Activated CD8-positive, alpha-beta T cell treated with anti-CD3 and anti-CD28 coated beads, Interleukin-2, amount 10 ng/mL, durations not matched to agents 7 days and 5 days (primary cell): Measurements from ENCODE around the gene DUSP6. TPM values are rescaled to one million over a fixed set of nuclear protein-coding genes. Genes with fewer than 3 reads are reported as not detected.

Source experiments
- ATAC-seq: fragments of 150-1000 bp; cut with Tn5 transposase; one replicate; pipeline ENCODE4 v1.10.0; 2021; ENCODE audit warnings: moderate library complexity
- CTCF ChIA-PET: fragments of 350-600 bp; sonication (Branson Sonifier 250); formaldehyde crosslinking; loops from one replicate; lab custom pipeline; 2021; ENCODE audit warnings: antibody characterized with exemption; lab: Charles Lee
- POLR2A ChIA-PET: fragments of 350-600 bp; sonication (Branson Sonifier 250); formaldehyde crosslinking; loops from one replicate; lab custom pipeline; 2021; ENCODE audit warnings: antibody characterized with exemption; lab: Charles Lee
- DNase-seq: peaks from one replicate; pipeline ENCODE4 v3.0.0-alpha.2; 2020
- H3K27ac Mint-ChIP-seq: one replicate; pipeline ENCODE4 v1.8.0; 2021; ENCODE audit warnings: mild to moderate bottlenecking, mixed read lengths
- H3K27me3 Mint-ChIP-seq: one replicate; pipeline ENCODE4 v1.8.0; 2021; ENCODE audit warnings: low read depth, mixed read lengths
- H3K36me3 Mint-ChIP-seq: one replicate; pipeline ENCODE4 v1.8.0; 2021; ENCODE audit warnings: low read depth, mixed read lengths
- H3K4me1 Mint-ChIP-seq: one replicate; pipeline ENCODE4 v1.8.0; 2021; ENCODE audit warnings: low read depth, mixed read lengths
- H3K4me3 Mint-ChIP-seq: one replicate; pipeline ENCODE4 v1.8.0; 2021; ENCODE audit warnings: mild to moderate bottlenecking, mixed read lengths
- H3K9me3 Mint-ChIP-seq: one replicate; pipeline ENCODE4 v1.8.0; 2022; ENCODE audit warnings: mixed read lengths; ENCODE audit not compliant: insufficient read depth
- total RNA-seq, 2 experiments: library from RNA; stranded (reverse); gene quantifications; one replicate each; pipeline ENCODE4 v1.2.3, GENCODE V29; 2021

The DUSP6 gene
- total RNA-seq, 2 experiments from 2014 or later, result 116 to 119 TPM

DNA sequence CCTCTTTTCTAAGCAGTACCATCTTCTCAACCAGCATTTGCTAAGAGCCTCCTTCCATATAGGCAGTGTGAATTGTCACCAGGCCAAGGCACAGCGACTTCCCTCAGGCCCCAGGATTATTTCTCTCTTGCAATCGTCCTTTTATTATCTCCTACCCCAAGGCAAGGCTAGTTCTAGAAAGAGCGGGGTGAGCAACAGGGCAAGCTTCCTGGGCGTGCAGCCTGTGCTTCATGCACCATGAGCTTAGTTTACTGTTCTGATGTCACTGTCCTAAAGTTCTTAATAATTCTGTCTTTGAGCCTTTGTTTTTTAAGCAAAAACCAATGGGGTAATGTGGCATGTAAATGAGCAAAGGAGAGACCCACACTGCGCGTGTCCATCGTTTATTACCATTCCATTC, 27.9 kb downstream of the DUSP6 start:
- POLR2A ChIA-PET, result no interaction called here
- Mint-ChIP-seq H3K27ac (no peak overlapping the region), H3K36me3 (no peaks in the 10 kb centered on the region), H3K4me3 (no peak overlapping the region), H3K4me1 (peaks cover 4% of the 10 kb centered on the region), H3K27me3 (no peaks in the 10 kb centered on the region), H3K9me3 (no peaks in the 10 kb centered on the region)
- ATAC-seq (no peak), DNase-seq (no peak)
- CTCF ChIA-PET, result interaction anchor here (1.1 kb wide), 1 partner anchor 10 kb away, joined by 3 read pairs; no protein-coding TSS in a partner anchor

DNA sequence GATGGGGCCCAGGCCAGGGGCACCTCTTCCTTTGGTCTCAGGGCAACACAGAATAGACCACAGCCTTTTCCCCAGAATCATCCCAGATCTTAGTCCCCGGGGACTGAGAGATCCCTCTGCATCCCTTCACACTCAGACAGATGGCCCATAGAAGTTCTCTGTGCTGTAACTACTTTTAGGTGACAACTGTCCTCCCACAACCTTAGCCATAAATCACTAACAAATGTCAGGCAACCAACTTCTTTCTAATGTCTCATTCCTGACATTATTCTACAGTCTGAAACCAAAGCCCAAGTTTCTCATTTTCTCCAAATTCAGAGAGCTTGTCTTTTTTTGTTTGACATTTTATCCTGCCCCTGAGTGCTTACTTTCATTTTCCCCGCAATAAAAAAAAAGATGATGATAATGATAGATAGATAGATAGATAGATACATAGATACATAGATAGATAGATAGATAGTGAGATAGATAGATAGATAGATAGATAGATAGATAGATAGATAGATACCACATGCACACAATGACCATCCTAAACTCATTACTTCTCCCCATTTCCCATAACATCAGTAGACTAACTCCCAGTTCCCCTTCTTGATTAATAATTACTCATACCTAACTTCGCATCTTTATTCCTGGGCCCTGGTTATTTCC, 28.6 kb downstream of the DUSP6 start:
- no peaks in the 10 kb centered on the region for H3K9me3 Mint-ChIP-seq
- H3K4me3 Mint-ChIP-seq, result no peak overlapping the region
- no peaks in the 10 kb centered on the region for H3K36me3 Mint-ChIP-seq
- ATAC-seq (no peak), DNase-seq (no peak)
- H3K27ac Mint-ChIP-seq, result no peak overlapping the region
- CTCF ChIA-PET, result interaction anchor here (1.1 kb wide), 1 partner anchor 10 kb away, joined by 3 read pairs; no protein-coding TSS in a partner anchor
- peaks cover 4% of the 10 kb centered on the region for H3K4me1 Mint-ChIP-seq
- no peaks in the 10 kb centered on the region for H3K27me3 Mint-ChIP-seq
- POLR2A ChIA-PET, result no interaction called here

DNA sequence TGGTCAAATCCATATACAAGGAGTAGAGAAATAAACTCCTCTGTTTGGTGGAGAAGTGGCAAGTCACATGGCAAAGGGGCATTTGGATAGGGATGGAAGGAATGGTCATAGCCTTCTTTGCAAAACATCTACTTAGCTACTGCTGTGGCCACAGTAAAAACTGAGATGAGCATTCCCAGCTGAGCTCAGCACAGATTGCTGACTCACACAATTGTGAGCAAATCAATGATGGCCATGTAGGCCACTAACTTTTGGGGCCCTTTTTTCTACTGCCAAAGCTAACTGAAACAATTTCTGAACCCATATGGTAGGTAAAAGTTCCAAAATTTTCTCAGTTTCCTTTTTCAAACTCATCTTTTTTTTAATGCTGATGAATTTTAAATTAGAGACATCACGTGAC, 31.6 kb downstream of the DUSP6 start:
- Mint-ChIP-seq H3K4me3 (no peak overlapping the region), H3K27me3 (no peaks in the 10 kb centered on the region), H3K27ac (no peak overlapping the region), H3K4me1 (no peaks in the 10 kb centered on the region), H3K9me3 (no peaks in the 10 kb centered on the region), H3K36me3 (no peaks in the 10 kb centered on the region)
- DNase-seq, result no peak
- ChIA-PET CTCF (no interaction called here), POLR2A (no interaction called here)
- ATAC-seq, result no peak

DNA sequence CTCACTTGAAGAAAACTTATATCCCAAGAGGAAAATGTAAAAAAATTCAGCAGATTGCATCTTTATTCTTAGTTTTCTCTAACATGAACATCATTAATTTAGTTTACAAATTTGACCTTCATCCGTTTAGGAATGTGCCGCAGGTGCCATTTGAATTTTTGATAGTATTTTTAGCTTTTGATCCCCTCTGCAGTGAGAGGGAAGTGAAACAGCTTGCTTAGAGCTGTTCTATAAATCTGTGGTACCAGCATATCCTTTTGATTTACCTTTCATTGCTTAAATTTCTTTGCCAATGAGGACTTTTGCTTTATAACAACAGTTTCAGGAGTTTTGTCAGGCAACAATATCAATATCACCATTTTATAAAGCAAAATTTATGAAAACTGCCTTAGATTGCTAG, 32.7 kb downstream of the DUSP6 start:
- H3K36me3 Mint-ChIP-seq, result no peaks in the 10 kb centered on the region
- H3K9me3 Mint-ChIP-seq, result no peaks in the 10 kb centered on the region
- CTCF ChIA-PET, result interaction anchor here (1.8 kb wide), 1 partner anchor 300 kb away, joined by 4 read pairs; no protein-coding TSS in a partner anchor
- POLR2A ChIA-PET, result no interaction called here
- H3K27ac Mint-ChIP-seq, result no peak overlapping the region
- DNase-seq (no peak), ATAC-seq (no peak)
- no peak overlapping the region for H3K4me3 Mint-ChIP-seq
- no peaks in the 10 kb centered on the region for H3K27me3 Mint-ChIP-seq
- H3K4me1 Mint-ChIP-seq, result no peaks in the 10 kb centered on the region

DNA sequence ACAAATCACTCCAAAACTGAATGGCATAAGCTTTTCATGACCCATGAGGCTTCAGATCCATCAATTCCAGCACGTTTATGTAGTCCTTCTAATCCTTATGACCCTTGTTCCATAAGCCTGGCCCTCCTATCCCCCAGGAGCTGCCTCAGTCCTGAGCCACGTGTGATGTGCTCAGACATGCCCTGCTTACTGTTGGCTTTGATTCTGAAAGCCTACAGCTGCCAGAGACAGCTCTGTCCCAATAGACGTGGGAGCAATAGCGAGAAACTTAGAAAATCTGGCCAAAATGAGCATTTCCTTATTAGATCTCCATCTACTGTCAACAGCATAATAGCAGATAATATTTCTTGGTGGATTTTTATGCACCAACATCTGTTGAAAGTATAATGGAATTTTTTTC, 33.2 kb downstream of the DUSP6 start:
- ChIA-PET POLR2A (no interaction called here), CTCF (interaction anchor here (1.8 kb wide), 1 partner anchor 299 kb away, joined by 4 read pairs; no protein-coding TSS in a partner anchor)
- Mint-ChIP-seq H3K4me3 (no peak overlapping the region), H3K27ac (no peak overlapping the region), H3K9me3 (no peaks in the 10 kb centered on the region), H3K4me1 (peaks cover 2% of the 10 kb centered on the region), H3K27me3 (no peaks in the 10 kb centered on the region), H3K36me3 (no peaks in the 10 kb centered on the region)
- DNase-seq, result no peak
- no peak for ATAC-seq

DNA sequence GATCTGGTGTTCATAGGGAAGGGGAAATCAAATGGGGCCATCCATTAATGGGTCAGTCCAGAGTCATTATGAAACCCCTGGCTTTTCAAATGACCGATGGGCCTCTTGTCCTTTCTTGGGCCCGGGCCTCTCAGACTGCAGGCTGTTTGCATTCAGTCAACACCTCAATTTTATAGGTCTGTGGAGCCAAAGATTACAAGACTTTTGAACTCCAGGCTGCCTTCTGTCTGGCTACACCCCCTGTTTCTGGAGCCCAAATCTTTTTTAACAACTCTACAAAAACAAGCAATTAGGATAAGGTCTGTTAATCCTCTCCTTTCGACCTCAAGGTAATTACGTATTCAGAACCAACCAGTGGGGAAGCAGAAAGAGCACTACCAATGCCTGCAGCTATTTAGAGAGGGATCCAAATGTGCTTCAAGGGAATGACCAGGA, 35.6 kb downstream of the DUSP6 start:
- ChIA-PET CTCF (no interaction called here), POLR2A (no interaction called here)
- DNase-seq, result no peak
- Mint-ChIP-seq H3K27me3 (no peaks in the 10 kb centered on the region), H3K9me3 (no peaks in the 10 kb centered on the region), H3K4me3 (no peak overlapping the region), H3K36me3 (no peaks in the 10 kb centered on the region), H3K27ac (no peak overlapping the region), H3K4me1 (peaks cover 5% of the 10 kb centered on the region)
- ATAC-seq, result no peak

DNA sequence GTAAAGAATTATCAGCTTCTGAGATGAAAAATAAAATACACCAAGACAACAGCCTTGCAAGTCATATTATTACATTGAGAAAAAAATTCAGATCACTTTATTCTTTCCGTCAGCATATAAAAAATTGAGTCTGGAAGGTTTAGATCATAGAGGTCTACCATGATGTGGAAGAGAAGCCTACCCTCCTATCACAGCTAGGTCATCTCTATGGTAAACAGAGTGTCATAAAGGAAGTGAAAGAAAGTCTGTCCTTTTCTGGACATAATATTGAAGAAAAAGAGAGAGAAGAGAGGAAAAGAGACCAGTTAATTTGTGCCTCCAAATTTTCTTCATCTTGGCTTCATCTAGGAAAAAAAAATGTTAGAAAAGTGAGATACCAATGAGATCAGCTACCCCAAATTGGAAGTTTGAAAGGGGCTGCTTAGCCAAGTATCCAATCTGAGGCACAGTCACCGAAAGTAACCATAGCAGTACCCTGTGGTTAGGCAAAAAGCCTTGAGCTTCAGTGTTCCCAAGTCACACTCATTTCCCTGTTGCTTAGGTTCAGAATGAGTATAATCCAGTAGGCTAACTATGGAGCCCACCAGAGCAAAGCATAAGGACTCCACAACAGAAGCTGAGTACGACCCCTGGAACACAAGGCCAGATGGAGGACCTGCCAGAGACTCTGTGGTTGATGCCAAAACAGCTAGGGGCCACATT, 38.1 kb downstream of the DUSP6 start:
- ChIA-PET POLR2A (no interaction called here), CTCF (interaction anchor here (1.0 to 1.1 kb wide), 2 partner anchors 148 to 295 kb away, joined by 3 to 4 read pairs; no protein-coding TSS in a partner anchor)
- peaks cover 15% of the 10 kb centered on the region for H3K4me1 Mint-ChIP-seq
- H3K27me3 Mint-ChIP-seq, result no peaks in the 10 kb centered on the region
- no peaks in the 10 kb centered on the region for H3K9me3 Mint-ChIP-seq
- H3K4me3 Mint-ChIP-seq, result no peak overlapping the region
- H3K36me3 Mint-ChIP-seq, result no peaks in the 10 kb centered on the region
- no peak for DNase-seq
- ATAC-seq, result no peak
- H3K27ac Mint-ChIP-seq, result no peak overlapping the region

DNA sequence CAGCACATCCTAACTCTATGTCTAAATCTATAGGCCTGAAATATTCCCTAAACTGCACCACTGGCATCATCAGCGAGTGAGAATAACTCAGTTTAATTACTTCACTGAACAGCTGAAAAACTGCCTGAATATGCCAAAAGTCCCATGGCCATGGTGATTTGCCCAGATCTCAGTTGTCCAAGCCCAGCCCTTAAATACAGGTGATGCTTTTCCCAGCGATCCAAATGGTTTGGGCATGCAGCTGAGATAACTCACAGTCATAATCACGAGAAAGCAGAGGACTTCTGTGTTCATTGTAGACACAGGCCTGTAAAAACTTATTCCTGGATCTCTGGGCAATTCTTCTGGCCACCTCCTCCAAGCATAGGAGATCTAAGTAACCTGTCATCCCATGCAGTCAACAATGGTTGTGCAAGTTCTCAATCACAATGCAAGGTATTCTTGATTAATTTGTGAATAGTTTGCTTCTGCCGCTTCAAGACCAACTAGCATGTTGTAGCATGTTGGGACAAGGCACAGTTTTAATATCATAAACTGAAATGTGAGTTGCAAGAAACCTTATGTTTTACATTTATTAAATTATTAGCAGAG, 40.5 kb downstream of the DUSP6 start:
- ChIA-PET POLR2A (no interaction called here), CTCF (no interaction called here)
- H3K4me1 Mint-ChIP-seq, result peaks cover 36% of the 10 kb centered on the region
- DNase-seq (no peak), ATAC-seq (no peak)
- no peaks in the 10 kb centered on the region for H3K27me3 Mint-ChIP-seq
- H3K9me3 Mint-ChIP-seq, result no peaks in the 10 kb centered on the region
- no peak overlapping the region for H3K4me3 Mint-ChIP-seq
- no peaks in the 10 kb centered on the region for H3K36me3 Mint-ChIP-seq
- H3K27ac Mint-ChIP-seq, result no peak overlapping the region

GRCh38 chr12:89309815-89310214, 42.5 kb downstream of the DUSP6 start:
- ChIA-PET CTCF (no interaction called here), POLR2A (interaction anchor here (0.7 kb wide), 1 partner anchor 41 kb away, joined by 3 read pairs; no protein-coding TSS in a partner anchor)
- H3K27ac Mint-ChIP-seq, result no peak overlapping the region
- DNase-seq, result no peak
- no peak overlapping the region for H3K4me3 Mint-ChIP-seq
- no peaks in the 10 kb centered on the region for H3K36me3 Mint-ChIP-seq
- no peak for ATAC-seq
- no peaks in the 10 kb centered on the region for H3K9me3 Mint-ChIP-seq
- no peaks in the 10 kb centered on the region for H3K27me3 Mint-ChIP-seq
- peaks cover 40% of the 10 kb centered on the region for H3K4me1 Mint-ChIP-seq

DNA sequence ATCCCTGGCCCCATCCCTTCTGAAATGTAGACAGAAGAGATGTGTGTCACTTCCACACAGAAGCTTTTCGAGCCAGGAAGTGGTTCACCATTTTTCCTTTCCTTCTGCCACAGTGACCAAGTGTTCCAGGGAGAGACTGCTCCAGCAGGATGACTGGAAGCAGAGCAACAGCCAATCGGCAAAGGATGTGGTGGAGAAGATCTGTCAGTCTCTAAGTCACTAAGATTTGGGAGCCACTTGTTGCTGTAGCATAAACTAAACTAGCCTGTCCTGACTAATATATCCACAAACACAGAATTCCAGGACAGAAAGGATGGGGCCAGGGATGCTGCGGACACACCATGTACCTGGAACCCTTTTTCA, 42.9 kb downstream of the DUSP6 start:
- ChIA-PET CTCF (no interaction called here), POLR2A (no interaction called here)
- Mint-ChIP-seq H3K36me3 (no peaks in the 10 kb centered on the region), H3K4me3 (no peak overlapping the region), H3K9me3 (no peaks in the 10 kb centered on the region), H3K27ac (no peak overlapping the region), H3K27me3 (no peaks in the 10 kb centered on the region), H3K4me1 (peaks cover 40% of the 10 kb centered on the region)
- DNase-seq (no peak), ATAC-seq (no peak)

DNA sequence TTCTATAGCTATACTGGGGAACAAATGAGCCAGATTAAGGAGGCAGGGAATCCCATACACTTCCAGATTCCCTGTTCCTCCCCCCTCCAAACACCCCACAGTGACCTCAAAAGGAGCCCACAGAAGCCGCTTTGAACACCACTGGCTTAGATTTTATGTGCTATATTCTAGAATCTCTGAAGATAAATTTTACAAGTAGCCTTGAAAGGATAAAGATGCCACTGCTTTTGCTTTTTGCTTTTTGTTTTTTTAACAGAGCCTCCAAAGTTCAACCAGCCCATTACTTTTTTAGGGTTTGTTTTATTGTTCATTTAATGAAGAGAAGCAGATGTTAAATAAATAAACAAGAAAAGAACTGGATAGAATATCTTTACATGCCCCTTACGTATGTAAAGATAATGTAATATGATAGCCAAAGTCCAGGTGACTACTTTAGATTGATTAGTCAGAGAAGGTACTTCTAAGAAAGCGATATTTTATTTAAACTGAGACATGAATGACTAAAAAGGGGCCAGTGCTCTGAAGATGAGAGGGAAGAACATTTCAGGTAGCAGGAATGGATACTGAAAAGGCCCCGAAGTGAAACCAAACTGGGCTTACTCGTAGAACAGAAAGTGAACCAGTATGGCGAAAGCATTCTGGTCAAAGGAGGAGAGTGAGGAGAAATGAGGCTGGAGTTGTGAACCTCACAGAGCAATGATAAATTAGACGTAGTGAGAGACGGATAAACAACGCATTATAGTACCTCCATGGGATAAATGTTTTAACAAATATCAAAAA, 44.6 kb downstream of the DUSP6 start:
- Mint-ChIP-seq H3K4me1 (peaks cover 35% of the 10 kb centered on the region), H3K4me3 (no peak overlapping the region), H3K27ac (no peak overlapping the region), H3K27me3 (no peaks in the 10 kb centered on the region), H3K36me3 (no peaks in the 10 kb centered on the region), H3K9me3 (no peaks in the 10 kb centered on the region)
- DNase-seq, result no peak
- ATAC-seq, result no peak
- CTCF ChIA-PET, result no interaction called here
- POLR2A ChIA-PET, result no interaction called here
